NCI-H774 (cell line): Measurements from ENCODE around the gene PON1.

Experiments used
- DNase-seq: peaks from one replicate; lab custom pipeline; 2025; lab: John Stamatoyannopoulos, UW

PON1 gene

GRCh38 chr7:95253986-95254385, 70.3 kb downstream of the PON1 start:
- DNase-seq, result no peak

- no peak for DNase-seq
Measured at GRCh38 chr7:95251966-95252365, 72.4 kb downstream of the PON1 start.

- no peak for DNase-seq
Measured at GRCh38 chr7:95250571-95250970, 73.8 kb downstream of the PON1 start.
